ENCODE measurements around the gene AFAP1.

- TF ChIP-seq BHLHE40 (IDR thresholded peaks at IDR 0.05; ENCODE audit: borderline replicate concordance), result no peak
- no peak for TF ChIP-seq SUZ12 (IDR thresholded peaks at IDR 0.05)
- TF ChIP-seq SP1 (IDR thresholded peaks at IDR 0.05), result no peak
- no peak for TF ChIP-seq HDGF (IDR thresholded peaks at IDR 0.05; ENCODE audit: borderline replicate concordance)
- TF ChIP-seq PKNOX1 (IDR thresholded peaks at IDR 0.05), result no peak
- TF ChIP-seq ELF4 (IDR thresholded peaks at IDR 0.05), result no peak
- no peak for TF ChIP-seq FOXK2 (IDR thresholded peaks at IDR 0.05)
- no peak for TF ChIP-seq ZNF384 (IDR thresholded peaks at IDR 0.05)
- no peak for TF ChIP-seq TARDBP (IDR thresholded peaks at IDR 0.05)
- no peak for TF ChIP-seq NFRKB (IDR thresholded peaks at IDR 0.05)
- no peak for TF ChIP-seq LEF1 (IDR thresholded peaks at IDR 0.05; ENCODE audit: borderline replicate concordance)
- no peak for TF ChIP-seq FOXA1 (IDR thresholded peaks at IDR 0.05)
- no peak for TF ChIP-seq ARNT (IDR thresholded peaks at IDR 0.05)
Measured at GRCh38 chr4:7812921-7813320, 126.7 kb downstream of the AFAP1 start.
